HG03108 (cell line): ENCODE results near the gene PRKCQ.
A peak's percentile ranks its signal among the peaks of the same experiment; 100 is the strongest.

Source experiments
- ATAC-seq: cut with Tn5 transposase; IDR thresholded peaks from one replicate; pipeline ENCODE4 v1.9.1; 2021; ENCODE audit warnings: moderate library complexity; ENCODE audit not compliant: unreplicated experiment

PRKCQ gene

DNA sequence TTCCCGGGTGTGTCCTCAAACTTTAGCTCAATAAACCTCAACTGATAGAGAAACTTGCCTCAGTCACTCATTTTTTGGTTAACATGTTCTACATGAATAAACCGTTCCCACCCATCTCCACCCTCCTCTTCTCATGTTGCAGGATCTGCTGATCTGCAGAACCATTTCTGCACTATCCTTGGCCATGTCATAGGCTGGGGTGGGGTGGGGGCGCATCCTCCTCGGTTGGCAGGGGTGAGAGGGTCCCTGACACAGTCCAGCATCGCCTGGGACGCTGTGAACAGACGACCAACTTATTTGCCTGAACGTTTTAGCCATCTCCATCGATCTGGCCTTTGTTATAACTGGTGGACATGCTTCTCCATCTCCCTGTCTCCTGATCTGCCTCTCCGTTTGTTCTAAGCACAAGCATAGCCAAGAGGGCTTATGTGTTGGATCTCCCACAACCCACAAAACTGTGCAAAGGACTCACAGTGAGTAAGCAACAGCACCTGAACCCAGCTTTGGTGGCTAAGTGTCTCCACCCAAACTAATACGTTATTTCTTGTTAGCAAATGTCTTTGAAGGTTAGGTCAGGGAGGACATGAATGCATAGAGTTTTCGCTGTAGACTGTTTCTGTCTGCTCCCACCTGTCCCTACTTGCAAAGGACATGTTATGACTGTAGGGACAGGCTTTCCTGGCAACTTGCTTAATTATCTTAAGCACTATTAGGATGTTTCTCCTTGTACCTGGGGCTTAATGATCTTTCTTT lies 51.7 kb downstream of the PRKCQ start:
- no peak for ATAC-seq

DNA sequence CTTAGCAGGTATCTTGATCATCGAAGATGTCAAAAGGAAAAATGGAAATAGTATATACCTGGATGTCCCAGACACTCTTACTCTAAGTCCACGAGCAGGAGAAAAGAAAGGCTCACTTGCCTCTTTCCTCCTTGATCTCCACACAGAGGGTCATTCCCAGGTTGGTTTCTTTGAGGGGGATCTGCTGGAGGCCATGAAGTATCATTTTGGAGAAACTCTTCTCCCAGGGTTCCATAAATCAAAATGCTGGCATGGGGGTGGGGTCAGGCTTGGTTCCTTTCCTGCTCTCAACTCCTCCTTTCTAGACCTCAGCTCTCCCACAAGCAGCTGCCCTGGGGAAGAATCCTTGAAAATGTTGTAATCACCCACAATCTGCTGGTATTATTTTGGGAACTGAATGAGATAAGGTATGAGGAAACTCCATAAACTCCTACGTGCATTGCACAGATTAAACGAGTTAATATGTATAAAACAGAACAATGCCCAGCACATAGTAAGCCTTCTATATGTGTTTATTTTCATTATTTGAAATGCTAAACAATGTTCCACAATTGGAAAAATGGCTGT lies 54.4 kb downstream of the PRKCQ start:
- no peak for ATAC-seq

DNA sequence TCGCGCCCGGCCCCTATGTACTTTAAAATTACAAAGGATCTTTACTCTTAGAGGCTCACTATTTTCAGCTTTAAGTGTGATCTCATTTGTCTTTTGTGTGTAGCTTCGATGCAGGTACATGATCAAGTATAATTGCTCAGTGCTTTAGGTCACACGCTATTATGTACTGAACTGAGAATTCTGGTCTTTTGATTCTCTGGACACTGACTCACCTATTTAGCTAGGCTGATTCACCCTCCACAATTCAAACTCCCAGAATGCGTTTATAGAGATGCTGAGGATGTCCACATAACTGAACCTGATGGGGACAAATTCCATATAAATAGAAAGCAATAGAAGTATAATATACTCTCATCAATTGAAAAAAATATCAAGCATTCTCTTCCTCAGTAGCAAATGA lies 57.8 kb downstream of the PRKCQ start:
- ATAC-seq = no peak

DNA sequence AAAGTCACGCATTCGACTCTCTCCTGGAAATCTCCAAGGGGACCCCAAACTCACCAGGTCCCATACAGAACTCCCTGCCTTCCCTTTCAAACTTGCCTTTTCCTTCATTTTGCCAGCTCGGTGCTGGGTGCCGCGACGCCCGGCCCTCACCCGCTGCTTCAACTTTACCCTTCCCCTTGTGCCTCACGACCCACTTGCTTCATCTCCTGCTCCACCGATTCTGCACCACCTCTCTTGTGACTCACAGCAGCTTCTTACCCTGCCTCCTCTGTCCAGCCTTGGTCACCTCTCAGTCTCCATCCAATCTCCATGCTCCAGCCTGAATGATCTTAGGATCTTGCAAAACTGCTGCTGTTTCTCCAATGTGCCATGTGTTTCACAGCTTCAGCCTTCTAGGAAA lies 59.9 kb downstream of the PRKCQ start:
- no peak for ATAC-seq

DNA sequence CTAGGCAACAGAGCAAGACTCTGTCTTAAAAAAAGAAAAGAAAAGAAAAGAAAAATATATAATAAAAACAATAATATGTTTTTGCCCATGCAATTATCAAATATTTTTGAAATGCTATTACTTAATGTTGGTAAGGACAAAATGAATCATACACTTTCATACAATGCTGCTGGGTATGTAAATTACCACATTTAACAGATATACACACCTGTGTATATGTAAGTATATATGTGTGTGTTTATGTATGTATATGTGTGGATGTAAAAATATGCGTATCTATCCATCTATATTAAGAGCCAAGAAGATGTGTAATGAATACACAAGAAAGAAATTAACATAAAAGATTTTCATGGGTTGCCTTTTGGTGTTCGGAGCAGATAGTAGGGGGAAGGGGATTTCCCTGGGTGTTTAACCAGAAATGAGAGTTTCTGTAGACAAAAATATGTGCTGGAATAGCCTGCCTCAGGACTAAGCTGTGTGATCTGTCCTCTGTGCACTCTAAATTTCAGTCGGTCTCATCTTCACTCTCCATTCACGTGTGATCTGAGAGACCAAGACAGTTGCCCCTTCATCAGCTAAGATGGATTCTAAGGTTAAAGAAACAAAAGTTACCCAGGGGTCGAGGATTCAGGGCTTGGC lies 61.2 kb downstream of the PRKCQ start:
- ATAC-seq = no peak

DNA sequence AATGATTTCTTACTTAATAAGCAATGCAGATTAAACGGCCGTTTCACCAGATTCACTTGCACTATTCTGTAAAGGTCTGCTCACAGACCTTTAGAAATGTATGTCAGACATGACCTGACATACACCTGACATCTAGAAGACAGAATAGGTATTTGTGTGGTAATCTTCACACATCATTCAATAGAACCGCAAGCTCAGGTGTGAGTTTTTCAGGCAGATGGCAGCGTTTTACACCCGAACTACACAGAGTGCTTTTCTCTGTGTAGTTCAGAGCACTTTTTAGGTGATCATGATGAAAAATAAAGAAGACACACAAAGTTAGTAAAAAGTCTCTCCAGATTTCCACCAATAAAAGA lies 63.2 kb downstream of the PRKCQ start:
- ATAC-seq = no peak

DNA sequence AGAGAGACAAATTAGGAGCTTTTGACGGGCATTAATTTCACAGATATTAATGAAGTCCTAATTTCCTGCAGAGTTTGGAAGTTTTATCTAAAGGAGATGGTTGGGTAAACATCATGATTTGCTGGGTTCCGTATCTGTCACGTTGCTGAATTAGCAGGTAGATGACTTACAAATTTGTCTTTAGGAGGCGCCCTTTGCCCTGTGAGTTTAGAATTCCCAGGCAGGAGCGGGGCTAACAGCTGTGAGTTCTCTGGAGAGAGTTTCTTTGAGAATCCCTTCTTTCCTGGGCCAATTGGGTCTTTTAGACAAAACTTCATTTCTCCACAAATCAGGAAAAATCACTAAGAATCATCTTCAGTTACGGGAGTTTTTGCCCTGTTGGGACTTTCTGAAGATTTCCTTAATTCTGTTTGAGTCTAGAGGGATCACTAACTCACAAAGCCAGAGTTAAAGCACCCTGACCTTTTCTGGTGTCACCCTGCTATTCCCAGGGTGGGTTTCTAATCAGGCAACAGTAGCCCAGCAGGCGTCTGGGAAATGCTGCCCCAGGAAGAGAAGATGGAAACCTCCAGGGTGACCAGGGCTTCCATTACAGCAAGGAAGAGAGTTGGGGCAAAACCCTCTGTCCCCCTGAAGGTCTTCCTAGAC lies 63.7 kb downstream of the PRKCQ start:
- no peak for ATAC-seq

DNA sequence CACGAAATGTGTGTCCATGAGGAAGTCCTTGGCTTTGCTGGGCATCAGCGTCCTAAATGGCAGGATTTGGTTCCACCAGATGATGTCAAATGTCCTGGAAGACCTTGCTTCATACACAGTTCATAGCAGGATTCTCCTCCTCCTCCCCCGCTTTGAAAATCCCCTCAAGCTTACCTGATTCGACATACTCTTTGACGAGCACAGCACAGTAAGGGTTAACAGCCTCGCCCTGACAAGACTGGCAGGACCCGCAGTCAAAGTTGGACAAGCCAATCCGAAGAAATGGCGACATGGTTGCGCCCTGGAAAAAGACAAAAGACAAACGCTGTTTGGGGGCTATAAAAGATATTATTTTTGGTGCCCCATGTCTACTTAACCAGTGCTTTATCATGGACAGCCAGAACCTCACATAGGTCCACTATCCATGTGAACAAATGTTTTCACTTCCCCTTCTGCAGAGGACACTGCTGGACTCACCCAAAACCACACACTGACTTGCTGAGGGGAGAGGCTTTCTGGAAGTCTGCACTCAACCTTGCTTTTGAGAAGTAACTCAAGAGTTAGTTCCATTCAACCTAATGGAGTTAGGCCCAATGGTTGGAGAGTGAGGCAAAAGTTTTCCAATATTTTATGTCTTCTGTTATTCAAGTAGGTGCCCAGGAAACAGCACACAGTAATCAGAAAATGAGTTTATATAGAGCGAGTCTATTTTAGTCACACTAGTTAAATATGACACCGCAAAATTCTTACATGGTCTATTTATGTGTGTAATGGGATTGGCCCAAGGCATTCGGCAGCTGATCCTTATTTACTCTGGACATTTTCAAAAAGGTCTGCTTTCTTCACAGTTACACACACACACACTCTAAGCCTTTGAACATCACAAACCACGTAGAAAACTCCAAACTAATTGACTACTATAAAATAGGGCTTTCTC lies 65.0 kb downstream of the PRKCQ start:
- ATAC-seq = no peak

DNA sequence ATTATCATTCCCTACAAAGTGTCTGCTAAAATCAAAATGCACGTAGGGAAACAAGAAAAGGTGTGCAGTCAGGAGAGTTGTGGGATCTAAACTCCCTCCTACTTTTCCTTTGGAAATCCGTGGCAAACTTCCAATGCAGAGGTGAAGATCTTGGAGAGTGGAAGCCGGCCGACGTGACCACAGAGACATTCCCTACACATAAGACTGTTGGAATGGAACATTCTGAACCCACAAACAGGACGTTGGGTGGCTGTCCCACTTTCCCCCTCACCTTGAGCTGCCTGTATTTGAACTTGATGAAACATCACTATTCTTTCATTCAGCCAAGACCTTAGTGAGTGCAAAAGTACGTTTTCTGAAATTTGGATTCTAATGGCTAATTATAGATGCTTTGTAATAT lies 65.9 kb downstream of the PRKCQ start:
- no peak for ATAC-seq

DNA sequence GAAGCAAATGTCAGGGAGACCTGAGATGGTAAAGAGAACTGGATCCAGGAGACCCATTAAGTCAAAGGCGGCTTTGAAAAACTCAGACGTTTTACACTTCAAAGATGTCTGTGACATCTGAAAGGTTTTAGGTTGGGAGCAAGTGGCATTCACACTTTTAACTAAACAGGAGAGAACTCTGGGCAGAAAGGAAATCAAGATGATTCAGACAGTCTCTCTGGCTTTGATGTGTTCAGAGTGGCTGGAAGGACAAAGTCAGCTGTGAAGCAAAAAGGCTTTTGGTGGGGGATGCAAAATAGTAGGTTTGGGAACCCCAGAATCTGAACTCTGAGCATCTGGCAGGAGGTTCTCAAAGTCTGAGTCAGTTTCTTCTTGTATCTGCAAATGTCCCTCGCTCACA lies 66.6 kb downstream of the PRKCQ start:
- ATAC-seq = no peak

DNA sequence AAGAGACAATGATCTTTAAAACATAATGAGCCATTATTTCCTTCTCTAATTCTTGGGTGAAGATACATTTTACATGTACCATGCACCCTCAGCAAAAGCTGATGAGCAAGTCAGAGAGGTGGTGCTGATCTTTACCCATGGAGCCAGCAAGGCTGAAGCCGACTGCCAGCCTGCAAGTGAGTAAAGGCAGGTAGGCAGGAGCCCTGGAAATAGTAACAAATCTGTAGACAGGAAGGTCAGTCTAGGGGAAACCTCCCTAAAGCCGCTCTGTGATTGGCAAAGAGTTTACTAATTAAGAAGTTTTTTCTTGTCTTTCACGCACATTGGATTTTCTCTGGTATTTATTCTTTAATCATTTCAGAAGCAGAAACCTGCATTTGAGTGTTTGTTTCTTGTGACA lies 67.9 kb downstream of the PRKCQ start:
- ATAC-seq = no peak

DNA sequence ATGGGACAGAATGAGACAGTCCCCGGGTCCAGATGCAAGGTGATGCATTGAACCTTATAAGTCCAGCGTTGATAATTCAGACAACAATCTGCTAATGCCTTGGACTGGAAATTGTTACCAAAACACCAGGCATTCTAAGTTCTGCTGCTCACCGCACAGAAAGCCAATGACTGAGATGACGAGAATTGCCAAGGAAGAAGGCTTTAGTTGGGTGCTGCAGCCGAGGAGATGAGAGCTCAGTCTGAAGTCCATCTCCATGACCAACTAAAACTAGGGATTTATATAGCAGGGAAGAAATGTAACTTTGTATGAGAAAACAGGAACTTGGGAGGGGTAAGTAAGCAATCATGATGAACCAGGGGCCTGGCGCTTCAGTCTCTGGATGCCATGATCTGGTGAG lies 68.7 kb downstream of the PRKCQ start:
- no peak for ATAC-seq

DNA sequence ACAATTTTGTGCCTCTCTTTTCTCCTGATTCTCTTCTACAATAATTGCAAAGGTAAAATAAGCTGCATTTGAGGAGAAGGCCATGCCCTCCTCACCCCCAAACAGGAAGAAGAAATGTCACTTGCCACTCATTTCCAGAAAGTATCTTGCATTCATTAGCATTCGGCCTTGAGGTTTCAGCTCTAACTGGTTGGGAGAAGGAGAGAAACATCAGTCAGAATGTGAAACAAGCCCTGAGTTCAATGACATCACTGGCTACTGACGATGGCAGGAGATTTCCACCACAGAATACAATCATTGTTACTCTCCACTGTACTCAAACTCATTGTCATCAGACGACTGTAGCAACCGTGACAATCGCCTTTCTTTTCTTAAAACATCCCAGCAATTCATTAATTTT lies 72.8 kb downstream of the PRKCQ start:
- peak; percentile 83 for ATAC-seq

DNA sequence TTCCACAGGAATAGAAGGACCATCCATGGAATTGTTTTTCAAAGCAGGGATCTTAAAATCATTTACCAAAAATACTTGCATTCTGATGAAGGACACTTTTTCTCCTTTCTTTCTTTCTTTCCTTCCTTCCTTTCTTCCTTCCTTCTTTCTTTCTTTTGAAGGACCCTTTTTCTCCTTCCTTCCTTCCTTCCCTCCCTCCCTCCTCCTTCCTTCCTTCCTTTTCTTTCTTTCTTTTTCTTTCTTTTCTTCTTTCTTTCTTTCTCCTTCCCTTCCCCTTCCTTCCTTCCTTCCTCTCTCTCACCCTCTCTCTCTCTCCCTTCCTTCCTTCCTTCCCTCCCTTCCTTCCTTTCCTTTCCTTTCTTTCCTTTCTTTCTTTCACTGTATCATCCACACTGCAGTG lies 74.8 kb downstream of the PRKCQ start:
- ATAC-seq = no peak

DNA sequence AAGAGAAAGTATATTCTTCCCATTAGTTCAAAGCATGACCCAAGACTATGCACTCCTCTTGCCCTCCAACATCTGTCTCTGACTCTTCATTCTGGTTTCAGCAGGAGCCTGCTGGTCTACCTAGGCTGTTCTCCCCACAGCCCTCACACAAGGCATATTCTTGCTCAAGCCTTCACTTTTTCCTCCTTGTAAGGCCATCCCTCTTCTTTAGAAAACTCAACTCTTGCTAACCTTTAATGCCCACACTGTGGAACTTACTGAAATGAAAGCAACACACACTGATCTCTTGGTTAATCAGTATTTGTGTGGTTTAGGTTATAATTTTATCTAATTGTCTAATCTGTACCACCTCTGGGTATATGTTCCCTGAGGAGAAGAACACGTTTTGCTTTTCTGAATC lies 75.8 kb downstream of the PRKCQ start:
- ATAC-seq = no peak

DNA sequence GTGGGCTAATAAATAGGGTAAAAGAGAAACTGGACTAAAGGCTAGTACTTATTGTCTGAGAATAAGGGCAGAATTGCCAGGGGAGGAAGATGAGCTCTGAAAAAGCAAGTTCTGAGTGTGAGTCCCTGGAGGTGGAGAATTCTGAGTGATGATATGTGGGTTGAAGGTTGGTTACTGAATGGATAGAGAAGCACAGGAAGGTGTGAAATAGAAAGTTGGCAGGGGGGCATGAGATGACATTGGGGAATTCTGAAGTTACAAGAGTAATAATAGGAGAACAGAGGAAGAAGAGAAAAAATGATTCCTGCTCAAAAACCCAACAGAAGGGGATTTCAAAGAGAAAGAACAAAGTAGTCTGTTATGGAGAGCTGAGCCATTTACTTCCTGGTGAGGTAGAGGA lies 76.9 kb downstream of the PRKCQ start:
- ATAC-seq = no peak

DNA sequence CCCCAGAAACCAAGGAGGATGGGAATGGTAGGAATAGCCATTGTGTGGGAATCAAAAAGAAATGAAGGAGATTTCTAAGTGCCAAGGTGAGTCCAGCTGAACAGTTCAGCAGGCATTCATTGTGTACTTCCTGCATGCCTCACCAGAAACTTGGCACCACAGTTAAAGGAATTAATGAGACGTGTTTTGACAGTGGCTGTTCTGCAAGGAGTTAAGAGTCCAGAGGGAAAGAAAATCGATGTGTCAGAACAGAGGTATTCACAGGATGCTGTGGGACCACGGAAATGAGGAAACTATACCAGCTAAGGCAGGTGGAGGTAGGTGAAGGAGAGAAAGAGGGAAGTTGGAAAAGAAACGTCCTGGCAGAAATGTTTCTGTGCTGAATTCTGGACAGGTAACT lies 78.1 kb downstream of the PRKCQ start:
- no peak for ATAC-seq

DNA sequence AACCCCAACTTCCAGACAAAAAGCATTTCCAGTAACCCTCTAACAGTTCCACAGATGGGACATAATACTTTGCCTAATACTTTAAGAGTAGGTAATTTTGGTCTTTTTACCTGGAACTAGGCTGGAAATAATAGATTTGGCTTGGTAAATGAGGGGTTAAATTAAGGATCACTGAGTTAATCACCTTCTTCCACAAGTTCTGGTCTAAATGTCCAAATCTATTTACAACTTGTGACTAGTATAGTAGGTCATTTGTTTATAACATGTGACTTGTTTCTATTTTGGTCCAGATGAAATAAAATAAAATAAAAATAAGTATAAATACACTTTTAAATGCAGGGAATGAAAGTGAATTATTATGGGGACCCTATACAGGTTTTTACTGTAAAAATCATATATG lies 80.1 kb downstream of the PRKCQ start:
- no peak for ATAC-seq

DNA sequence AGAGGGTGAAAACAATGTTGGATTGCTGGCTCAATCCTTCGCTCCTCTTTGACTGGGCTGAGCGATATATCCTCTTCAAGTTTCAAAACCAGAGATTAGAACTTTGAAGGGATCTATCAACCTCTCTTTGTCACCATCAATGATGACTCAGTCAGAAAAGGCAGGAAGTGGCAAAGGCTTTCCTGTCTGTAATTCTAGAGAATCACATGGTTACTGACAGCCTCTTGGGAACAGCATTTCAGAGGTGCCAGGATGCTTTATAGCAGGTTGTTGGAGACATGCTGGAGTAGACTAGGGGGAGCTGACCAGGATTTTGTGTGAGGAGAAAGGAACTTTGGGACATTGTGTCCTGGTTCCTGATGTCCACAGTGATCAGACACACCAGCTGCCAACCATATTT lies 81.3 kb downstream of the PRKCQ start:
- no peak for ATAC-seq

DNA sequence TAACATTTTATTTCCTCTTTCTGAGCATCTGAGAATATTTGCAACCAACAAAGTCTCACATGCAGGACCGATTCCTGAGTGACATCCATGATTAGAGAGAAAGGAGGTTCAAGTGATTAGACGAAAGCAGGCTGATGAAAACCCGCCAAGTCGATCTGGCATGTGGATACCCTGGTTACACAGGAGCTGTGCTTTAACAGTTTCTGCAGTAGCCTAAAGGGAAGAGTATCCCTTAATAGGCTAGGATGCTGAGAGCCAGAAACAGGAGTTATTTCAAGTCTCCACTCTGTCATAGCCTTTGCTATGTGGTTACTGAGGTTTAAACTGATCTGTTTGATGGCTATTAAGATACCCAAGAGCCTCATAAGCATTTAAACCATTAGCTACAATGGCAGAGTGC lies 82.5 kb downstream of the PRKCQ start:
- no peak for ATAC-seq

DNA sequence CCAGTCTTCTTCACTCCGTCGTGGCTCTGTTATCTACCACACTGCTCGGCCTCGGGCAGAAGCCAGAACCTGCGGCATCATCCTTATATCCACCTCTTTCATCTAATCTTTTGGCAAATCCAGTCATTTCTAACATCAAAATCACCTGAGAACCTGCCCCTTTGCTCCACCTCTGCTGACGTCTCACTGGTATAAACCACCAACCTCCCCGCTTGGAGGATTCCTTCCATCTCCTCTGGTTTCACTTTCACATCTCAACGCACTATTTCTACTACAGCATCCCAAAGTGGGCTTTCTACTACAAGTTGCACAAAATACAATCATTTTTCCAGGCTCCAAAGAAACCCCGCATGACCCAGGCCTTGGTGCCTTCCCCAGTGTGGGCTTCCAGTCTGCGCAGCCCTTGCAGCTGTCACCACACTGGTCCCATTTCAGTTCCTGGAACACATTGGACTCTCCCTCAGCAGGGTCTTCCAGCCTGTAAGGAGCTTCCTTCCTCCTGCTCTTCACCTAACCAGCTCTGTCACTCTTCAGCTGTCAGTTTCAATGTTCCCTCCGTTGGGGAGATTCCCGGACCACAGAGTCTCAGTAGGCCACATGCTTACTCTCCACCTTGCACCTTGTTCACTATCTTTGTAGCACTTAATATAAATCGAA lies 85.0 kb downstream of the PRKCQ start:
- ATAC-seq = no peak
